ENCODE data around the gene FBXL17.

DNA sequence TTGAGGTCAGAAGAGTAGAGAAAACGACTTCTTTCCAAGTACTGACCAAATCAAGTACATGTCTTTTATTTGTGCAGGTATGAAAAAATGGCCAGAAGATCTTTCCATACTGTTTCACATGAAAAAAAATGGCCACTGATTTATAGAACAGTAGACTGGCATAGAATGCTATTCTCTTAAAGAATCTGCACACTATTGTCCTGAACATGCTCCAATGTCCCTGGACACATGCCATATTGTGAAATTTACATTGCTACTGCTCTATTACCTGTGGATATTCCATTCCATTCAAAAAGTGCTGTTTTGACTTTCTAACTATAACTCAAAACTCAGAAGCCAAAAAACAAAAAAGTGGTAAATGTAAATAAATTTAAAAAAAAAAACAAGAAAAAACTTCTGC is 60.6 kb downstream of the FBXL17 start:
- TF ChIP-seq, protein P1, sequence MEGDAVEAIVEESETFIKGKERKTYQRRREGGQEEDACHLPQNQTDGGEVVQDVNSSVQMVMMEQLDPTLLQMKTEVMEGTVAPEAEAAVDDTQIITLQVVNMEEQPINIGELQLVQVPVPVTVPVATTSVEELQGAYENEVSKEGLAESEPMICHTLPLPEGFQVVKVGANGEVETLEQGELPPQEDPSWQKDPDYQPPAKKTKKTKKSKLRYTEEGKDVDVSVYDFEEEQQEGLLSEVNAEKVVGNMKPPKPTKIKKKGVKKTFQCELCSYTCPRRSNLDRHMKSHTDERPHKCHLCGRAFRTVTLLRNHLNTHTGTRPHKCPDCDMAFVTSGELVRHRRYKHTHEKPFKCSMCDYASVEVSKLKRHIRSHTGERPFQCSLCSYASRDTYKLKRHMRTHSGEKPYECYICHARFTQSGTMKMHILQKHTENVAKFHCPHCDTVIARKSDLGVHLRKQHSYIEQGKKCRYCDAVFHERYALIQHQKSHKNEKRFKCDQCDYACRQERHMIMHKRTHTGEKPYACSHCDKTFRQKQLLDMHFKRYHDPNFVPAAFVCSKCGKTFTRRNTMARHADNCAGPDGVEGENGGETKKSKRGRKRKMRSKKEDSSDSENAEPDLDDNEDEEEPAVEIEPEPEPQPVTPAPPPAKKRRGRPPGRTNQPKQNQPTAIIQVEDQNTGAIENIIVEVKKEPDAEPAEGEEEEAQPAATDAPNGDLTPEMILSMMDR (IDR thresholded peaks at IDR 0.05), result no peak
- TF ChIP-seq ZFX (IDR thresholded peaks at IDR 0.05; ENCODE audit: borderline replicate concordance), result no peak

Data from 22Rv1 (cell line).